Common myeloid progenitor, CD34-positive (primary cell): Measurements from ENCODE around the gene CPS1.

Experiments used
- CTCF ChIA-PET: fragments of 350-600 bp; sonication (Branson Sonifier 250); formaldehyde crosslinking; loops from one replicate; lab custom pipeline; 2021; ENCODE audit warnings: antibody characterized with exemption; lab: Charles Lee
- POLR2A ChIA-PET: fragments of 350-600 bp; sonication (Branson Sonifier 250); formaldehyde crosslinking; loops from one replicate; lab custom pipeline; 2021; ENCODE audit warnings: antibody characterized with exemption; lab: Charles Lee
- DNase-seq, 3 donors: peaks; one replicate each; pipeline versions ENCODE4 v3.0.0 to v3.0.0-alpha.2; 2013
- H3K27ac ChIP-seq, 2 experiments: 1 replicate in 1 of 2; 2 replicates in 1 of 2; pipeline ENCODE4 v1.7.0; 2013; ENCODE audit warnings: inconsistent platforms in 2 of 2, low read length in 2 of 2, mild to moderate bottlenecking in 2 of 2, low read depth in 1 of 2, moderate library complexity in 1 of 2; ENCODE audit not compliant: severe bottlenecking in 2 of 2, insufficient read depth in 1 of 2, poor library complexity in 1 of 2
- H3K27me3 ChIP-seq, 5 experiments: replicated peaks in 2 of 5; 1 replicate in 3 of 5; 2 replicates in 2 of 5; pipeline versions ENCODE4 v1.6.1 to v1.7.0; 2013; ENCODE audit warnings: low read length in 4 of 5, mild to moderate bottlenecking in 2 of 5, moderate library complexity in 2 of 5, inconsistent platforms in 1 of 5; ENCODE audit not compliant: insufficient read depth in 5 of 5, control insufficient read depth in 4 of 5
- H3K36me3 ChIP-seq, 4 experiments: 1 replicate in 2 of 4; 2 replicates in 2 of 4; pipeline versions ENCODE4 v1.6.1 to v1.7.0; 2013; ENCODE audit warnings: low read length in 3 of 4, control low read depth in 1 of 4, mild to moderate bottlenecking in 1 of 4; ENCODE audit not compliant: control insufficient read depth in 4 of 4, insufficient read depth in 4 of 4
- H3K4me1 ChIP-seq, 4 experiments: 1 replicate in 3 of 4; 2 replicates in 1 of 4; pipeline versions ENCODE4 v1.6.1 to v1.7.1; 2013; ENCODE audit warnings: low read length in 3 of 4, mild to moderate bottlenecking in 3 of 4, control low read depth in 1 of 4, inconsistent platforms in 1 of 4, moderate library complexity in 1 of 4; ENCODE audit not compliant: control insufficient read depth in 4 of 4, insufficient read depth in 4 of 4; ENCODE audit errors: control extremely low read depth in 1 of 4
- H3K4me3 ChIP-seq, 7 experiments: 1 replicate in 4 of 7; 2 replicates in 3 of 7; pipeline versions ENCODE4 v1.5.1 to v1.7.0; 2013; ENCODE audit warnings: mild to moderate bottlenecking in 7 of 7, low read length in 6 of 7, moderate library complexity in 6 of 7, inconsistent platforms in 2 of 7, low read depth in 2 of 7, control low read depth in 1 of 7; ENCODE audit not compliant: insufficient read depth in 4 of 7, control insufficient read depth in 1 of 7; ENCODE audit errors: extremely low read depth in 1 of 7
- H3K9me3 ChIP-seq, 5 experiments: 1 replicate in 4 of 5; 2 replicates in 1 of 5; pipeline versions ENCODE4 v1.6.1 to v1.7.1; 2013; ENCODE audit warnings: low read length in 4 of 5, mild to moderate bottlenecking in 2 of 5, inconsistent platforms in 1 of 5, low read depth in 1 of 5, moderate library complexity in 1 of 5; ENCODE audit not compliant: control insufficient read depth in 4 of 5, insufficient read depth in 2 of 5; ENCODE audit errors: control extremely low read depth in 1 of 5
- WGBS: methylation state at CpG from one replicate; pipeline ENCODE4 v1.1.5; 2013; ENCODE audit not compliant: insufficient coverage; 5-methylcytosine and 5-hydroxymethylcytosine counted together

CPS1 gene

GRCh38 chr2:210599476-210599875 is 43.1 kb downstream of the CPS1 start:
- ChIA-PET CTCF (no interaction called here), POLR2A (no interaction called here)
- no peaks in the 10 kb centered on the region for H3K4me1 ChIP-seq
- no peaks in the 10 kb centered on the region for H3K36me3 ChIP-seq
- no peak for DNase-seq
- no peak overlapping the region for H3K4me3 ChIP-seq
- no peaks in the 10 kb centered on the region for H3K27me3 ChIP-seq
- no peak overlapping the region for H3K27ac ChIP-seq
- peaks cover 0 to 10% (median 0%) of the 10 kb centered on the region in 5 experiments for H3K9me3 ChIP-seq
- WGBS = no CpG with 5 or more reads among the region's 1 CpG

GRCh38 chr2:210604666-210605065 is 48.3 kb downstream of the CPS1 start:
- H3K36me3 ChIP-seq = no peaks in the 10 kb centered on the region
- ChIA-PET POLR2A (no interaction called here), CTCF (no interaction called here)
- no peaks in the 10 kb centered on the region for H3K9me3 ChIP-seq
- H3K27me3 ChIP-seq = no peaks in the 10 kb centered on the region
- 100% methylated on average over 1 of the region's 1 CpG for WGBS
- no peaks in the 10 kb centered on the region for H3K4me1 ChIP-seq
- H3K4me3 ChIP-seq = no peak overlapping the region
- H3K27ac ChIP-seq = no peak overlapping the region
- DNase-seq = no peak

- H3K4me3 ChIP-seq = no peak overlapping the region
- no peak overlapping the region for H3K27ac ChIP-seq
- ChIA-PET POLR2A (no interaction called here), CTCF (interaction anchor here (4.7 kb wide), 1 partner anchor 14 kb away, joined by 23 read pairs; no protein-coding TSS in a partner anchor)
- no peak for DNase-seq
- no peaks in the 10 kb centered on the region for H3K4me1 ChIP-seq
- H3K27me3 ChIP-seq = no peaks in the 10 kb centered on the region
- 95% methylated on average over 2 of the region's 2 CpGs for WGBS
- H3K9me3 ChIP-seq = no peaks in the 10 kb centered on the region
- H3K36me3 ChIP-seq = no peaks in the 10 kb centered on the region
Observed at GRCh38 chr2:210606001-210606400, 49.6 kb downstream of the CPS1 start.

- CTCF ChIA-PET = no interaction called here
- Histone ChIP-seq H3K27me3 (no peaks in the 10 kb centered on the region), H3K9me3 (no peaks in the 10 kb centered on the region), H3K4me1 (no peaks in the 10 kb centered on the region), H3K4me3 (no peak overlapping the region), H3K27ac (no peak overlapping the region), H3K36me3 (no peaks in the 10 kb centered on the region)
- POLR2A ChIA-PET = no interaction called here
- WGBS = no CpG with 5 or more reads among the region's 2 CpGs
- DNase-seq = no peak
Observed at GRCh38 chr2:210611466-210611865, 55.1 kb downstream of the CPS1 start.

GRCh38 chr2:210616074-210616473 is 59.7 kb downstream of the CPS1 start:
- no peaks in the 10 kb centered on the region for H3K36me3 ChIP-seq
- no peaks in the 10 kb centered on the region for H3K4me1 ChIP-seq
- no peaks in the 10 kb centered on the region for H3K27me3 ChIP-seq
- ChIA-PET POLR2A (no interaction called here), CTCF (no interaction called here)
- no peak overlapping the region for H3K27ac ChIP-seq
- no peaks in the 10 kb centered on the region for H3K9me3 ChIP-seq
- DNase-seq = no peak
- no peak overlapping the region for H3K4me3 ChIP-seq
- no CpG with 5 or more reads among the region's 2 CpGs for WGBS

DNA sequence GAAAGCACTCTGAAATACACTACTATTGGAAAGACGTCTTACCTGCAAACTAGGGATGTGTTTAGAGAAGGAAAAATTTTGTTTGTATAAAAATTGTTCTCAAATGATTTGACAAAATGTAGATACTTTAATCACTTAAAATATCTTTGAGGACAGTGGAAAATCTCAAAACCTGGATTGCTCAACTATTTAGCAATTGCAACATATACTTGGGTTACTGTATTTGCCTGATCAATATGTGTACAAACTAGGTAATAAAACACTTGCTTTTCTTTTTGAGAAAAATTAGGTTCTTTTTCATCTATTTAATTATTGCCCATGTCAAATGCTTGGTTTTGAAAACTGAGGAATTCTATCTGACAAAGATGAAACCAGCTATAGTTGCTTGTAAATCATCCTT is 60.9 kb downstream of the CPS1 start:
- H3K9me3 ChIP-seq = no peaks in the 10 kb centered on the region
- ChIA-PET POLR2A (no interaction called here), CTCF (interaction anchor here (1.3 to 2.2 kb wide), 2 partner anchors 418 to 541 kb away, joined by 3 to 5 read pairs; no protein-coding TSS in a partner anchor)
- H3K27ac ChIP-seq = no peak overlapping the region
- H3K36me3 ChIP-seq = no peaks in the 10 kb centered on the region
- no peak overlapping the region for H3K4me3 ChIP-seq
- no peak for DNase-seq
- WGBS = no CpG with 5 or more reads among the region's 1 CpG
- H3K4me1 ChIP-seq = no peaks in the 10 kb centered on the region
- no peaks in the 10 kb centered on the region for H3K27me3 ChIP-seq

- CTCF ChIA-PET = interaction anchor here (0.8 to 3.8 kb wide), 6 partner anchors 10 to 541 kb away, joined by 3 to 23 read pairs (median 4); no protein-coding TSS in a partner anchor
Observed at GRCh38 chr2:210617732-210618330, 61.4 kb downstream of the CPS1 start.

More at GRCh38 chr2:210617732-210618330, 61.4 kb downstream of the CPS1 start:
- no peak overlapping the region for H3K27ac ChIP-seq
- POLR2A ChIA-PET = no interaction called here
- H3K27me3 ChIP-seq = no peaks in the 10 kb centered on the region
- no peak overlapping the region for H3K4me3 ChIP-seq
- H3K4me1 ChIP-seq = no peaks in the 10 kb centered on the region
- no peaks in the 10 kb centered on the region for H3K36me3 ChIP-seq
- no peaks in the 10 kb centered on the region for H3K9me3 ChIP-seq
- DNase-seq = peak; percentile 7 to 44 (median 37)
- WGBS = no CpG with 5 or more reads among the region's 3 CpGs
